BJ (cell line): ENCODE results near the gene TCF23. TPM values are rescaled to one million over a fixed set of nuclear protein-coding genes. Genes with fewer than 3 reads are reported as not detected.

Experiments
- CTCF ChIA-PET: fragments of 350-600 bp; formaldehyde crosslinking; extraction: SDS; loops from one replicate; lab custom pipeline; 2021; ENCODE audit warnings: antibody characterized with exemption, inconsistent platforms; lab: Yijun Ruan, JAX
- POLR2A ChIA-PET: fragments of 300-600 bp; sonication (Branson Sonifier 250); formaldehyde crosslinking; extraction: SDS; loops from one replicate; lab custom pipeline; 2021; ENCODE audit warnings: antibody characterized with exemption; lab: Charles Lee
- DNase-seq: peaks from one replicate; pipeline ENCODE4 v3.0.0-alpha.2; 2011; ENCODE audit warnings: low read depth
- H3K27me3 ChIP-seq: 2 replicates; pipeline ENCODE4 v1.6.0; 2011; ENCODE audit warnings: low read length; ENCODE audit not compliant: control insufficient read depth, insufficient read depth
- H3K36me3 ChIP-seq: 2 replicates; pipeline ENCODE4 v1.5.1; 2011; ENCODE audit warnings: low read length; ENCODE audit not compliant: control insufficient read depth, insufficient read depth
- H3K4me3 ChIP-seq: 2 replicates; pipeline ENCODE4 v1.5.1; 2011; ENCODE audit warnings: low read depth, mild to moderate bottlenecking, control low read depth, low read length
- CTCF ChIP-seq: IDR thresholded peaks from 2 replicates; pipeline ENCODE4 v1.5.1; 2011; ENCODE audit warnings: low read depth, mild to moderate bottlenecking, control low read depth, inconsistent platforms, low read length, moderate library complexity; ENCODE audit not compliant: insufficient read depth
- polyA plus RNA-seq: library from polyadenylated mRNA; depleted of rRNA; stranded (reverse); fragments of >200 nt; gene quantifications from 2 replicates; pipeline ENCODE4 v1.2.3, GENCODE V29; 2011

The TCF23 gene
- polyA plus RNA-seq, 1 experiment = not detected

- ChIA-PET CTCF (no interaction called here), POLR2A (no interaction called here)
- Histone ChIP-seq H3K4me3 (no peak overlapping the region), H3K27me3 (peaks cover 4% of the 10 kb centered on the region; the same call in 1 of the 2 replicates), H3K36me3 (peaks cover 14% of the 10 kb centered on the region)
- no peak for DNase-seq
- no peak for TF ChIP-seq CTCF
Measured at GRCh38 chr2:27135478-27135955, 13.3 kb upstream of the TCF23 start.

- Histone ChIP-seq H3K27me3 (peaks cover 4% of the 10 kb centered on the region; the same call in 1 of the 2 replicates), H3K4me3 (no peak overlapping the region), H3K36me3 (peaks cover 5% of the 10 kb centered on the region)
- no peak for TF ChIP-seq CTCF
- no peak for DNase-seq
- ChIA-PET CTCF (no interaction called here), POLR2A (no interaction called here)
Measured at GRCh38 chr2:27136751-27137150, 12.1 kb upstream of the TCF23 start.

- Histone ChIP-seq H3K36me3 (peaks cover under 1% of the 10 kb centered on the region), H3K27me3 (peaks cover 7% of the 10 kb centered on the region), H3K4me3 (no peak overlapping the region)
- TF ChIP-seq CTCF = no peak
- ChIA-PET POLR2A (no interaction called here), CTCF (interaction anchor here (1.8 kb wide), 1 partner anchor 54 kb away, joined by 5 read pairs; no protein-coding TSS in a partner anchor)
- DNase-seq = no peak
Measured at GRCh38 chr2:27137322-27137935, 11.4 kb upstream of the TCF23 start.

- CTCF ChIA-PET = interaction anchor here (1.8 kb wide), 1 partner anchor 54 kb away, joined by 5 read pairs; no protein-coding TSS in a partner anchor
- no peak for DNase-seq
- no peak overlapping the region for H3K4me3 ChIP-seq
- no peak for TF ChIP-seq CTCF
- POLR2A ChIA-PET = no interaction called here
- H3K36me3 ChIP-seq = no peaks in the 10 kb centered on the region
- peaks cover 10% of the 10 kb centered on the region for H3K27me3 ChIP-seq
Measured at GRCh38 chr2:27138111-27138510, 10.7 kb upstream of the TCF23 start.

GRCh38 chr2:27139310-27139709 lies 9.5 kb upstream of the TCF23 start, which contains the start of gene PRR30:
TSS of gene PRR30 (minus strand) at chr2:27139410. CDS start at chr2:27138329, 1,081 bp downstream.
- no peak for DNase-seq
- TF ChIP-seq CTCF = no peak
- no peak within 1 kb of the TSS for H3K4me3 ChIP-seq
- ChIA-PET POLR2A (no interaction called here), CTCF (interaction anchor here (0.9 to 1.8 kb wide), 2 partner anchors 31 to 52 kb away, joined by 4 to 5 read pairs; no protein-coding TSS in a partner anchor)
- H3K27me3 ChIP-seq = peaks cover 12% of the 10 kb centered on the region
- H3K36me3 ChIP-seq = no peaks in the 10 kb centered on the region
